ENCODE measurements around the gene IKBKE. TPM values are rescaled to one million over a fixed set of nuclear protein-coding genes. Genes with fewer than 3 reads are reported as not detected.

The IKBKE gene
- total RNA-seq, 2 experiments from 2014 or later, result 68.3 to 70.1 TPM

DNA sequence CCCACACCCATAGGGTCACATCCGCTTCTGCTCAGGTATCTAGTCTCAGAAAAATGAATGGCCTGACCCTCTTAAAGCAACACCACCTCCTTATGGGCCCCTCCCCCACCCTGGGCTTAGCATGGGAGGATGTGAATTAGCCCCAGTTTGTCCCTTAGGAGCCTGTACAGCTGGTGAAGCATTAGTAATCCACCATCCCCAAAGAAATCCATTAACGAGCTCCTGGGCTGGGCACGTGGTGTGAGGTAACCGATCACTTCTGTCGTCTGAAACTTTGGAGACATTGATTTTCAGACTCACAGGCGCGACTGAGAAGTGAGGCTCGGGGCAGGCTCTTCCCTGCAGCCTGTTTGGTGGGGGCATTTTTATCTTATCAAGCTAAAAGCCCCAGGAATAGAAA is 47.5 kb downstream of the IKBKE start:
- Mint-ChIP-seq H3K9me3 (ENCODE audit: insufficient read depth) (no peaks in the 10 kb centered on the region), H3K27me3 (ENCODE audit: low read depth) (peaks cover 10% of the 10 kb centered on the region), H3K27ac (no peak overlapping the region), H3K4me3 (no peak overlapping the region), H3K4me1 (ENCODE audit: low read depth) (peaks cover 4% of the 10 kb centered on the region), H3K36me3 (ENCODE audit: low read depth) (no peaks in the 10 kb centered on the region)
- DNase-seq (no peak), ATAC-seq (no peak)
- POLR2A ChIA-PET, result interaction anchor here (0.6 to 1.2 kb wide), 2 partner anchors 9 to 11 kb away, joined by 3 read pairs; partner anchors contain the start of gene RASSF5
- CTCF ChIA-PET, result interaction anchor here (1.1 to 3.9 kb wide), 5 partner anchors 29 to 147 kb away, joined by 3 to 13 read pairs (median 4); no protein-coding TSS in a partner anchor

DNA sequence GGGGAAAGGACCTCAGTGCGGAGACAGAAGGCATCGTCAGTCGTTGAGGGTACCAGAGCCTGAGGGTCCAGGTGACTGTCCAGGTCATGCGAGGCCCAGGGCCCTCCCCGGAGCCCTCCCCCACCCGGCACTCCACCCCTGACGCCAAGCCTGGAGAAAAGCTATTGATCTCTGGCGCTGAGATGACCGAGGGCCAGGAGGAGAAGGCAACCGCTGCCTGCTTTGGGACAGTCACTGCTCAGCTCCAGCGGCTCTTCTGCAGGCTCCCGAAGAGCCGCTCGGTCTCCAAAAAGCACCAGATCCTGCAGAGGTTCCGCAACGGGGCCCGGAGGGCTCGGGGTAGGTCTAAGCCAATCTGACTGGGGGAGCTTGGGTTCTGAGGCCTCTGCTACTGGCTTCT is 47.9 kb downstream of the IKBKE start:
- DNase-seq (no peak), ATAC-seq (no peak)
- Mint-ChIP-seq H3K27me3 (ENCODE audit: low read depth) (peaks cover 10% of the 10 kb centered on the region), H3K4me1 (ENCODE audit: low read depth) (peaks cover 4% of the 10 kb centered on the region), H3K27ac (no peak overlapping the region), H3K4me3 (no peak overlapping the region), H3K36me3 (ENCODE audit: low read depth) (no peaks in the 10 kb centered on the region), H3K9me3 (ENCODE audit: insufficient read depth) (no peaks in the 10 kb centered on the region)
- ChIA-PET CTCF (interaction anchor here (1.1 to 3.9 kb wide), 4 partner anchors 28 to 146 kb away, joined by 3 to 13 read pairs (median 4); no protein-coding TSS in a partner anchor), POLR2A (interaction anchor here (1.2 kb wide), 1 partner anchor 11 kb away, joined by 3 read pairs; the partner anchor contains the start of gene RASSF5)

DNA sequence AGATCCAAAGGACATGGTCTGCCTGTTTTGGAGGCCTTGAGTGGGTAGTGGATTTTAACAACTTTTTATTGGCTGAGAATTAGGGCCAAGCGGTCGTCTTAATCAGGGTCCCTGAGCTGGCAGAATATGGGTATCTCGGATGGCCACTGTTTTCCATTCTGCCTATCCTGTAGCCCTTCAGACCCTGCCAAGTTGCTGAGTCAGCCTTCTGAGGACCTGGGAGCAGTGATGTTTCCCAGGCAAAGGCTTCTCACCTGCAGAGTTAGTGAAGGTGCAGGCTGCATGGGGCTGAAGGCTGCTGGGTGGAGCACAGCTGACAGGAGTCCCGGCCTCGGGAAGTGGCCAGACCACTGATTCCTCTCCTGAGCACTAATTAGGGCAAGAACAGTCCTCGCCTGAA is 48.5 kb downstream of the IKBKE start:
- H3K27ac Mint-ChIP-seq, result no peak overlapping the region
- no peaks in the 10 kb centered on the region for H3K9me3 Mint-ChIP-seq (ENCODE audit: insufficient read depth)
- ChIA-PET POLR2A (interaction anchor here (1.2 kb wide), 1 partner anchor 12 kb away, joined by 3 read pairs; the partner anchor contains the start of gene RASSF5), CTCF (interaction anchor here (1.6 to 3.9 kb wide), 2 partner anchors 28 to 146 kb away, joined by 5 to 13 read pairs; no protein-coding TSS in a partner anchor)
- DNase-seq (no peak), ATAC-seq (no peak)
- peaks cover 10% of the 10 kb centered on the region for H3K27me3 Mint-ChIP-seq (ENCODE audit: low read depth)
- H3K4me1 Mint-ChIP-seq (ENCODE audit: low read depth), result peaks cover 4% of the 10 kb centered on the region
- H3K4me3 Mint-ChIP-seq, result no peak overlapping the region
- no peaks in the 10 kb centered on the region for H3K36me3 Mint-ChIP-seq (ENCODE audit: low read depth)

DNA sequence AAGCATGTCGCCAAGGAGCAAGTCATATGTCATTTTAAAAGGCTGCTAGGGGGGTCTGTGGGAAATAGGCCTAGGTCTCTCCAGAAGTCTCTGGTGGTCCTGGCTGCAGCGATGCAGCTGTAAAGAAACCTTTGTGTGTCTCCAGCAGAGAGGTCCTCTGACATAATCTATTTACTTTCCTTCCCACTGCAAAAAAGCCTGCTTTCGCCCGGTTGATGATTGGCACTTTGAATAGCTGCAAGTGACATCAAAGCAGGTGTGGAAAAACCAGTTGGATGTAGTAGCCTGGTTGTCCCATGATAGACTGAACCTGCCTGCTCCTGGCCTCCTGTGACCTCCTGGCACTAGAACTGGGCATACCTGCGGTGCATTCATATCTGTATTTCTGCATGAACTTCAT is 50.9 kb downstream of the IKBKE start:
- ATAC-seq, result no peak
- ChIA-PET POLR2A (interaction anchor here (0.6 kb wide), 1 partner anchor 561 kb away, joined by 3 read pairs; no protein-coding TSS in a partner anchor), CTCF (interaction anchor here (2.5 kb wide), 1 partner anchor 114 kb away, joined by 6 read pairs; the partner anchor contains the start of gene DYRK3)

DNA sequence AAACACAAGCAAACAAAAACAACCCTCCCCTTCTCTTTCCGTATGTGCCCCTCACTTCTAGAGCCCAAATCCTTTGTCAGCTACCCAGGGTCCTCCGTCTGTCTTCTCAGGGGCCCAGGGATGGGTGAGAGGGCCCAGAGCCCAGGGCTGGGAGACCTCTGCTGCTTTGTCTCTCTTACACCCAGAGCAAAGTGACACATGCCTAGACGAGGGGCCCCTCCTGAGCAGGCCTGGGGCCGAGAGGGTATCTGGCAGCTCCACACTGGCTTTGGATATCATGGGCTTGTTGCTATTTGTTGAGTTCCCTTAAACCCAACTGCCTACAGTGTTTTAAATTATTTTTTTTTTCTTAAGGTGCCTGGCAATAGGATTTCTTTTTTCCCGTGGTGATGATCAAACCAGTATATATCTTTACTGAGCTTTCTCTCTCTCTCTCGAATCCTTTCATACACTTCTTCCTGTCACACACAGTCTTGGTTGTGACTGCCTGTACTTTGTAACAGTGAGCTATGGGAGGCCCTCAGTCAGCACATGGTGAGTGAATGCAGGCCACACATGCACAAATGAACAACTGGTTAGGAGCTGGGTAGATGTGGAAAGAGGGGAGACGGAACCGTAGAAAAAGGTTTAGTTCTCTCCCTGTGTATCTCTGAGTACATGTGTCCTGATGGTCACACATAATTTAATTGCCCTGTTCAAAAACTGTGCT is 51.6 kb downstream of the IKBKE start:
- no peaks in the 10 kb centered on the region for H3K36me3 Mint-ChIP-seq (ENCODE audit: low read depth)
- H3K9me3 Mint-ChIP-seq (ENCODE audit: insufficient read depth), result no peaks in the 10 kb centered on the region
- peaks cover 4% of the 10 kb centered on the region for H3K4me1 Mint-ChIP-seq (ENCODE audit: low read depth)
- H3K27me3 Mint-ChIP-seq (ENCODE audit: low read depth), result no peaks in the 10 kb centered on the region
- DNase-seq (no peak), ATAC-seq (peak; percentile 29)
- POLR2A ChIA-PET, result no interaction called here
- no peak overlapping the region for H3K27ac Mint-ChIP-seq
- CTCF ChIA-PET, result interaction anchor here (1.2 to 2.5 kb wide), 5 partner anchors 23 to 142 kb away, joined by 4 to 13 read pairs (median 5); partner anchors contain the start of gene DYRK3
- H3K4me3 Mint-ChIP-seq, result no peak overlapping the region

More for the DNA sequence above, 50.9 kb downstream of the IKBKE start:
- Mint-ChIP-seq H3K27me3 (ENCODE audit: low read depth) (peaks cover 2% of the 10 kb centered on the region), H3K27ac (no peak overlapping the region), H3K4me3 (no peak overlapping the region), H3K9me3 (ENCODE audit: insufficient read depth) (no peaks in the 10 kb centered on the region), H3K36me3 (ENCODE audit: low read depth) (no peaks in the 10 kb centered on the region), H3K4me1 (ENCODE audit: low read depth) (peaks cover 6% of the 10 kb centered on the region)
- no peak for DNase-seq

DNA sequence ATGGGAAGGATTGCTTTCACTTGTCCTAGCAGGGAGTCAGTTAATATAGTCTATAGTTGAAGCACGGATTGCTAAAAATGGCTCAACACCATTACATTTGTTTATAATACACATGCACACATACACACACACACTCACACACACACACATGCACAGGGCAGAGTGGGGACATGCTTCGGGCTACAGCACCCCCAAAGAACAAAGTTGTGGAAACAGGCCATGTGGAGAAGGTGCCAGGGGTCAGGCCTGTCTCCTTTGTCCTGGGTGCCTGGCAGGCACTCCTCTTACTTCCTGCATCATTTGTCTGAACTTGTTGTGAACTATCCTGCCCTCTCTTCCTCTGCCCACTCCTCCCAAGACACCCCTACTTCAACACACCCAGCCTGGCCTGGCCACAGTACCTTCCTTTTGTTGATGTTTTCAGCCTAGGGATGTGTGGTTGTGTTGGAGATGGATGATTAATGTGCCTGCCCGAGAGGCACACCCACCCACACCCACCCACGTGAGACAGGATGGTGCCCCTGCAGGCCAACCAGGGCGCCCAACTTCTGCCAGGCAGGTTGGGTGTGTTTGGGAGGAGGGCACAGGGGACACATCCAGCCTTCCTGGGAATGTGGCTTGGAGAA is 54.6 kb downstream of the IKBKE start:
- H3K4me1 Mint-ChIP-seq (ENCODE audit: low read depth), result peaks cover 4% of the 10 kb centered on the region
- DNase-seq (no peak), ATAC-seq (peak; percentile 55)
- POLR2A ChIA-PET, result no interaction called here
- H3K4me3 Mint-ChIP-seq, result no peak overlapping the region
- no peaks in the 10 kb centered on the region for H3K27me3 Mint-ChIP-seq (ENCODE audit: low read depth)
- CTCF ChIA-PET, result interaction anchor here (1.3 to 1.9 kb wide), 2 partner anchors 20 to 46 kb away, joined by 4 to 7 read pairs; no protein-coding TSS in a partner anchor
- H3K27ac Mint-ChIP-seq, result no peak overlapping the region
- H3K9me3 Mint-ChIP-seq (ENCODE audit: insufficient read depth), result no peaks in the 10 kb centered on the region
- no peaks in the 10 kb centered on the region for H3K36me3 Mint-ChIP-seq (ENCODE audit: low read depth)

DNA sequence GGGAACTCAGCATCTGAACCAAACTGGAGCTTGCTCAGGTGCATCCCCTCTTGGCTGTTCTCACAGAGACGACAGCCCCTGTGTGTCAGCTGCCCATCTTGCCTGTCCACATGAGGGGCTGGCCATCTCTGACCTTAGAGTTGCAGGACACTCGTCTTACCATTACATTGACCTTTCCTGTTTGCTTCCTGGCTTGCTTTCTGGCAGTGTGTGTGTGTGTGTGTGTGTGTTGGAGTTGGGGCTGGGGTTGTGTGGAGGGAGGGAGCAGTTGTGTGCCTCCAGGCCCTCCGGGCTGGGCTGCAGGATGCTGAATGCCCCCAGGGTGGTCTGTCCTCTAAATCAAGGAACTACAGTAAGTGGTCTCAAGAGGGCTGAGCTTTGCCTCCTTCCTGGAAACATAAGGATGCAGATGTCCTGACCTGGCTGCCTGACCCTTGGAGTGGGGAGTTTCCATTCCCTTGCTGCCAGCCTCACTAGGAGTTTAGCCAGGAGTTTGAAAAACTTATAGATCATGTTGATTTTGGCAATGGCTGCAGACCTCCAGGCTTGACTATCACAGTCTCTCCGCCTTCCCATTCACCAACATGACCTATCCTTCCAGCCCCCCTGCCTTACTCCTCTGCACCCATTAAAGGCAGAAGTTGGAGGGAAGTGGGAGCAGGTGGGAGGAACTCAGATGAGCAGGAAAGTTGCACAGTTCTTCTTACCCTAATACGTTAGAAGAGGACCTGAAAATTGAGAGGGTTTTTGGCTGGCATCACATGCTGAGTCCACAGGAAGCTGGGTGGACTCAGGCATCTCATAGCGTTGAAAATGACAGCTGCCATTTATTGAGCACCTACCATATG is 56.0 kb downstream of the IKBKE start:
- Mint-ChIP-seq H3K27me3 (ENCODE audit: low read depth) (no peaks in the 10 kb centered on the region), H3K4me3 (no peak overlapping the region), H3K27ac (no peak overlapping the region), H3K36me3 (ENCODE audit: low read depth) (no peaks in the 10 kb centered on the region), H3K4me1 (ENCODE audit: low read depth) (peaks cover 4% of the 10 kb centered on the region), H3K9me3 (ENCODE audit: insufficient read depth) (no peaks in the 10 kb centered on the region)
- no peak for DNase-seq
- ATAC-seq, result no peak
- ChIA-PET POLR2A (interaction anchor here (0.6 kb wide), 2 partner anchors 33 to 397 kb away, joined by 3 read pairs; no protein-coding TSS in a partner anchor), CTCF (interaction anchor here (1.3 to 2.3 kb wide), 3 partner anchors 11 to 47 kb away, joined by 4 to 7 read pairs (median 4); no protein-coding TSS in a partner anchor)

DNA sequence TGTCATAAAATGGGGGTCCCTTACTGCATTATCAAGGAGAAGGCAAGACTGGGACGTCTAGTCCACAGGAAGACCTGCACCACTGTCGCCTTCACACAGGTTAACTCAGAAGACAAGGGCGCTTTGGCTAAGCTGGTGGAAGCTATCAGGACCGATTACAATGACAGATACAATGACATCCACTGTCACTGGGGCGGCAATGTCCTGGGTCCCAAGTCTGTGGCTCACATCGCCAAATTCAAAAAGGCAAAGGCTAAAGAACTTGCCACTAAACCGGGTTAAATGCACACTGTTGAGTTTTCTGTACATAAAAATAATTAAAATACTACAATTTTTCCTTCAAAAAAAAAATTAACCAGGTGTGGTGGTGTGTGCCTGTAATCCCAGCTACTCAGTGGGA is 59.1 kb downstream of the IKBKE start:
- Mint-ChIP-seq H3K27ac (no peak overlapping the region), H3K9me3 (ENCODE audit: insufficient read depth) (no peaks in the 10 kb centered on the region), H3K4me1 (ENCODE audit: low read depth) (peaks cover 4% of the 10 kb centered on the region), H3K36me3 (ENCODE audit: low read depth) (no peaks in the 10 kb centered on the region), H3K27me3 (ENCODE audit: low read depth) (no peaks in the 10 kb centered on the region), H3K4me3 (no peak overlapping the region)
- ATAC-seq (no peak), DNase-seq (no peak)
- ChIA-PET CTCF (interaction anchor here (0.9 to 1.8 kb wide), 3 partner anchors 23 to 135 kb away, joined by 3 to 7 read pairs (median 3); partner anchors contain the start of gene RASSF5), POLR2A (no interaction called here)

DNA sequence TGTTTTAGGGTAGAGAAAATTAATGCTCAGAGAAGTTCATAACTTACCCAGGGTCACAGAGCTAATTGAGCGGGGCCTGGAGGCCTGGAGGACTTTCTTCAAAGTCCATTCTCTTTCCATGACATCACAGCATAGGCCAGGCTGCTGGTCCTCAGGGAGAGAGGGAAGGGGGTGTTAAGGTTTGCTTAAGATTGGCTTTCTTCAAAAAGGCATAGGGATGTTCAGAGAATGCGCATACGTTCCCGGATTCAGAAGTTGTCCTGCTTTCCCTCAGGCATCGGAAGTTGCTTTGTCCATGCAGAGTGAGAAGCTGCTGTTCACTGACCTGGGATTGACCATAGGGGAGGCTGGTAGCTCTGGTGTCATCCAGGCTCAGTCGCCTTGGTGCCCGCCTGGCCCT is 62.1 kb downstream of the IKBKE start:
- Mint-ChIP-seq H3K27me3 (ENCODE audit: low read depth) (no peaks in the 10 kb centered on the region), H3K36me3 (ENCODE audit: low read depth) (no peaks in the 10 kb centered on the region), H3K4me3 (no peak overlapping the region), H3K9me3 (ENCODE audit: insufficient read depth) (no peaks in the 10 kb centered on the region), H3K27ac (no peak overlapping the region), H3K4me1 (ENCODE audit: low read depth) (no peaks in the 10 kb centered on the region)
- no peak for ATAC-seq
- no peak for DNase-seq
- POLR2A ChIA-PET, result no interaction called here
- CTCF ChIA-PET, result interaction anchor here (5.2 kb wide), 1 partner anchor 13 kb away, joined by 29 read pairs; no protein-coding TSS in a partner anchor

DNA sequence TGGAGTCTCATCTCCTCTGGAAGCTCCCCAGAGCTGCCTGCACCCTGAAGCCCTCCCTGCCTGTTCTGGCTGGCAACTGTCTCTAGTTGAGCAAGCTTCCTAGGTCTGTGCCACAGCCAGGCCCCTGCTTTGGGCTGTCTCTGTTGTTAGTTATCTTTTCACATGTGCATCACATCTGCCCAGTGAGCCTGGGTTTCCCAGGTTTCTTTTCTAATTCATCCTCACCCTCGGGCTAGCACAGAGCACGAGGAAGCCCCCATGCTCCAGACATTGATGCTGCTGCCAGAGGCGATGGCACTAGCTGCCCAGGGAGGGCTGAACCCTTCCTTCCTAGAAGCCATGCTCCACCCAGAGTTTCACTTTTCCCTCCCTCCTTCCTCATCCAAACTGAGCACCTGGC is 64.3 kb downstream of the IKBKE start:
- Mint-ChIP-seq H3K4me1 (ENCODE audit: low read depth) (no peaks in the 10 kb centered on the region), H3K4me3 (no peak overlapping the region)

DNA sequence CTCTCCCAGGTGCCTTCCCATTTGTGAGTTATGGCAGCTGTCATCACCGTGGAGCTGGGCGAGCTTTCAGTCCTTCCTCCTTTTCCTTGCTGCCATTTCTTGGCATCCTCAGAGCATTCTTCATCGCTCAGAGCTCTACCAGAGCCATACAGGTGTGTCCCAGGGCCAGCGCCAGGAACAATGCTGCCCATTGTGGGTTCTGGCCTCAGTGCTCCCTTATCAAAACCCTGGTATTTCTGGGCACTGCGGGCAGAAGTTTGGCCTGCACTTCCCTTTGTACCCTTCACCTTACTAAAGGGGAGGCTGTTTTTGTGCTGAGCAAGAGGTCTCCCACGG is 65.5 kb downstream of the IKBKE start:
- H3K4me3 Mint-ChIP-seq, result no peak overlapping the region
- ChIA-PET POLR2A (interaction anchor here (0.6 kb wide), 1 partner anchor 45 kb away, joined by 3 read pairs; no protein-coding TSS in a partner anchor), CTCF (interaction anchor here (0.8 to 5.2 kb wide), 5 partner anchors 9 to 129 kb away, joined by 3 to 29 read pairs (median 6); no protein-coding TSS in a partner anchor)
- H3K36me3 Mint-ChIP-seq (ENCODE audit: low read depth), result no peaks in the 10 kb centered on the region
- H3K4me1 Mint-ChIP-seq (ENCODE audit: low read depth), result peaks cover 3% of the 10 kb centered on the region
- H3K9me3 Mint-ChIP-seq (ENCODE audit: insufficient read depth), result no peaks in the 10 kb centered on the region
- DNase-seq (no peak), ATAC-seq (no peak)
- H3K27me3 Mint-ChIP-seq (ENCODE audit: low read depth), result no peaks in the 10 kb centered on the region
- H3K27ac Mint-ChIP-seq, result no peak overlapping the region

More for the DNA sequence above, 64.3 kb downstream of the IKBKE start:
- CTCF ChIA-PET, result interaction anchor here (0.9 to 5.2 kb wide), 4 partner anchors 11 to 123 kb away, joined by 3 to 29 read pairs (median 3); no protein-coding TSS in a partner anchor
- Mint-ChIP-seq H3K36me3 (ENCODE audit: low read depth) (no peaks in the 10 kb centered on the region), H3K9me3 (ENCODE audit: insufficient read depth) (no peaks in the 10 kb centered on the region), H3K27me3 (ENCODE audit: low read depth) (no peaks in the 10 kb centered on the region), H3K27ac (no peak overlapping the region)
- POLR2A ChIA-PET, result no interaction called here
- ATAC-seq (no peak), DNase-seq (no peak)
